Liver (tissue), 9 donors: ENCODE data around the gene LSM7. TPM values are rescaled to one million over a fixed set of nuclear protein-coding genes. Genes with fewer than 3 reads are reported as not detected.
A peak's percentile ranks its signal among the peaks of the same experiment; 100 is the strongest.

Source experiments
- DNase-seq: peaks from one replicate; pipeline ENCODE4 v3.0.0-alpha.2; 2017; ENCODE audit warnings: low spot score
- H3K27ac ChIP-seq, 2 donors: one replicate each; pipeline ENCODE4 v1.7.0; 2013; ENCODE audit warnings: inconsistent platforms in 2 of 2, low read length in 2 of 2, control low read depth in 1 of 2, low read depth in 1 of 2, mild to moderate bottlenecking in 1 of 2
- H3K27me3 ChIP-seq, 4 donors: one replicate each; pipeline versions ENCODE4 v1.6.1 to v1.7.0; 2013; ENCODE audit warnings: low read length in 3 of 4, inconsistent platforms in 1 of 4, mild to moderate bottlenecking in 1 of 4, moderate library complexity in 1 of 4; ENCODE audit not compliant: control insufficient read depth in 4 of 4, insufficient read depth in 4 of 4
- H3K36me3 ChIP-seq, 4 donors: one replicate each; pipeline versions ENCODE4 v1.6.1 to v1.7.0; 2013; ENCODE audit warnings: low read length in 3 of 4, mild to moderate bottlenecking in 3 of 4, low read depth in 1 of 4, moderate library complexity in 1 of 4; ENCODE audit not compliant: control insufficient read depth in 4 of 4, insufficient read depth in 3 of 4
- H3K4me1 ChIP-seq, 4 donors: one replicate each; pipeline versions ENCODE4 v1.6.1 to v1.7.0; 2013; ENCODE audit warnings: low read length in 3 of 4, mild to moderate bottlenecking in 3 of 4, moderate library complexity in 1 of 4; ENCODE audit not compliant: control insufficient read depth in 4 of 4, insufficient read depth in 4 of 4
- H3K4me3 ChIP-seq, 3 donors: one replicate each; pipeline versions ENCODE4 v1.6.1 to v1.7.0; 2013; ENCODE audit warnings: low read length in 3 of 3, control low read depth in 1 of 3, low read depth in 1 of 3, mild to moderate bottlenecking in 1 of 3
- H3K9ac ChIP-seq, 2 donors: one replicate each; pipeline ENCODE4 v1.7.0; 2013; ENCODE audit warnings: low read length in 2 of 2, mild to moderate bottlenecking in 2 of 2, moderate library complexity in 2 of 2, control low read depth in 1 of 2, low read depth in 1 of 2
- H3K9me3 ChIP-seq, 4 donors: one replicate each; pipeline versions ENCODE4 v1.6.1 to v1.7.0; 2013; ENCODE audit warnings: low read length in 3 of 4; ENCODE audit not compliant: control insufficient read depth in 4 of 4
- ATF3 ChIP-seq: IDR thresholded peaks from 2 replicates; pipeline ENCODE4 v1.6.1; 2016; ENCODE audit warnings: antibody characterized with exemption
- CTCF ChIP-seq: fragments of 150-350 bp; IDR thresholded peaks from 2 replicates; pipeline ENCODE4 v1.5.1; 2017; ENCODE audit warnings: improper control_type of control experiment, low read depth, low read length; ENCODE audit not compliant: missing input control
- EGR1 ChIP-seq, 2 donors: IDR thresholded peaks; 2 replicates each; pipeline ENCODE4 v1.6.1; 2016 to 2018; ENCODE audit warnings: antibody characterized with exemption in 2 of 2, low read depth in 2 of 2
- FOXA1 ChIP-seq: IDR thresholded peaks from 2 replicates; pipeline ENCODE4 v1.6.1; 2016; ENCODE audit warnings: antibody characterized with exemption
- FOXA2 ChIP-seq: IDR thresholded peaks from 2 replicates; pipeline ENCODE4 v1.6.1; 2016; ENCODE audit warnings: antibody characterized with exemption
- GABPA ChIP-seq, 2 donors: IDR thresholded peaks in 1 of 2; conservative IDR thresholded peaks in 1 of 2; 2 replicates each; pipeline ENCODE4 v1.6.1; 2016; ENCODE audit warnings: antibody characterized with exemption in 2 of 2, mild to moderate bottlenecking in 1 of 2, moderate library complexity in 1 of 2
- HNF4A ChIP-seq, 2 donors: conservative IDR thresholded peaks; 2 replicates each; pipeline ENCODE4 v1.6.1; 2016; ENCODE audit warnings: antibody characterized with exemption in 2 of 2, mild to moderate bottlenecking in 2 of 2
- HNF4G ChIP-seq: IDR thresholded peaks from 2 replicates; pipeline ENCODE4 v1.6.1; 2016; ENCODE audit warnings: antibody characterized with exemption
- JUND ChIP-seq, 2 donors: IDR thresholded peaks; 2 replicates each; pipeline ENCODE4 v1.6.1; 2016; ENCODE audit warnings: antibody characterized with exemption in 2 of 2
- MAX ChIP-seq: IDR thresholded peaks from 2 replicates; pipeline ENCODE4 v1.6.1; 2016; ENCODE audit warnings: antibody characterized with exemption
- NR2F2 ChIP-seq: IDR thresholded peaks from 2 replicates; pipeline ENCODE4 v1.6.1; 2016; ENCODE audit warnings: antibody characterized with exemption
- RAD21 ChIP-seq, 2 donors: IDR thresholded peaks; 2 replicates each; pipeline ENCODE4 v1.6.1; 2016; ENCODE audit warnings: antibody characterized with exemption in 2 of 2, mild to moderate bottlenecking in 2 of 2
- REST ChIP-seq: IDR thresholded peaks from 2 replicates; pipeline ENCODE4 v1.6.1; 2016; ENCODE audit warnings: antibody characterized with exemption, mild to moderate bottlenecking
- RXRA ChIP-seq, 2 donors: IDR thresholded peaks; 2 replicates each; pipeline ENCODE4 v1.6.1; 2017 to 2018; ENCODE audit warnings: antibody characterized with exemption in 2 of 2, mild to moderate bottlenecking in 1 of 2
- SP1 ChIP-seq: IDR thresholded peaks from 2 replicates; pipeline ENCODE4 v1.6.1; 2018; ENCODE audit warnings: antibody characterized with exemption, mild to moderate bottlenecking
- TAF1 ChIP-seq: conservative IDR thresholded peaks from 2 replicates; pipeline ENCODE4 v1.6.1; 2016; ENCODE audit warnings: antibody characterized with exemption, mild to moderate bottlenecking
- YY1 ChIP-seq: IDR thresholded peaks from 2 replicates; pipeline ENCODE4 v1.6.1; 2016; ENCODE audit warnings: antibody characterized with exemption, mild to moderate bottlenecking
- ZBTB33 ChIP-seq: IDR thresholded peaks from 2 replicates; pipeline ENCODE4 v1.6.1; 2016; ENCODE audit warnings: antibody characterized with exemption
- WGBS: extraction: QIAGEN DNeasy Blood & Tissue Kit; methylation state at CpG from one replicate; pipeline ENCODE4 v1.1.7; 2013; 5-methylcytosine and 5-hydroxymethylcytosine counted together
- polyA plus RNA-seq, 2 donors: library from polyadenylated mRNA; stranded (reverse) in 1 of 2; unstranded in 1 of 2; fragments of 200-250 nt in 1 of 2; fragments of >200 nt in 1 of 2; fragmentation: Nextera tagmentation in 1 of 2; extraction: Ambion mirVana in 1 of 2; gene quantifications; one replicate each; pipeline versions ENCODE4 v1.2.1 to v1.2.3, GENCODE V29; 2013 to 2015
- total RNA-seq, 2 donors: library from RNA; depleted of rRNA; stranded (reverse); fragments of >200 nt; gene quantifications; one replicate each; pipeline ENCODE4 v1.2.3, GENCODE V29; 2014
- donor health status: healthy.
- donor health status: healthy.
- donor health status: healthy.
- donor health status: healthy.
- donor health status: healthy.

Gene LSM7
- total and polyA plus RNA-seq, 4 donors = 23.6 to 59.9 (median 38.5) TPM

- DNase-seq = no peak
- no peak overlapping the region for H3K27ac ChIP-seq
These were observed 37.1 kb downstream of the LSM7 start for GRCh38 chr19:2291185-2291751.

More at GRCh38 chr19:2291185-2291751, 37.1 kb downstream of the LSM7 start:
- WGBS = 12% methylated on average over 67 of the region's 67 CpGs
- Histone ChIP-seq H3K4me1 (peaks cover 0 to 20% (median 11%) of the 10 kb centered on the region in 4 donors), H3K9ac (no peak overlapping the region), H3K4me3 (peak overlapping the region in 1 of 3 donors; percentile 42), H3K27me3 (peaks cover 0 to 3% (median 0%) of the 10 kb centered on the region in 4 donors), H3K9me3 (no peaks in the 10 kb centered on the region), H3K36me3 (no peaks in the 10 kb centered on the region)
- TF ChIP-seq FOXA1 (no peak), ZBTB33 (no peak), GABPA (IDR thresholded peaks at IDR 0.05 in 1 of 2, conservative IDR thresholded peaks at IDR 0.05 in 1 of 2) (no peak), REST (no peak), YY1 (no peak), TAF1 (no peak), JUND (IDR thresholded peaks at IDR 0.05) (no peak), HNF4G (no peak), EGR1 (IDR thresholded peaks at IDR 0.05; ENCODE audit: low read depth in 2 of 2) (no peak), SP1 (no peak), FOXA2 (no peak), RXRA (IDR thresholded peaks at IDR 0.05) (no peak), RAD21 (IDR thresholded peaks at IDR 0.05) (no peak), HNF4A (conservative IDR thresholded peaks at IDR 0.05) (no peak), NR2F2 (no peak), CTCF (no peak), ATF3 (no peak), MAX (no peak)
